ENCODE measurements around the gene TPM3.
A peak's percentile ranks its signal among the peaks of the same experiment; 100 is the strongest.
"Not testable (repeated sequence)": the region's sequence is repeated elsewhere in the genome, so short reads cannot be mapped to it uniquely, and the experiment has no call there.

TPM3 gene

DNA sequence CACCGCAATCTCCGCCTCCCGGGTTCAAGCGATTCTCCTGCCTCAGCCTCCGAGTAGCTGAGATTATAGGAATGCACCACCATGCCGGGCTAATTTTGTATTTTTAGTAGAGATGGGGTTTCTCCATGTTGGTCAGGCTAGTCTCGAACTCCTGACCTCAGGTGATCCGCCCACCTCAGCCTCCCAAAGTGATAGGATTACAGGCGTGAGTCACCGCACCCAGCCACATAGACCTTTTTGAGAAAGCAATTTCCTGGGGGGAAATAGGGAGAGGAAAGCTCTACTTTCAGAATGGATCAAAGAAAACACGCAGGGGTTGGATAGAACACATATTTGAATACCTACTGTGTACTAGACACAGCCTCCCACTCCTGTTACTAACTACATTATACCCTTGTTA is 13.9 kb upstream of the TPM3 start:
- not testable (repeated sequence) for DNase-seq

DNA sequence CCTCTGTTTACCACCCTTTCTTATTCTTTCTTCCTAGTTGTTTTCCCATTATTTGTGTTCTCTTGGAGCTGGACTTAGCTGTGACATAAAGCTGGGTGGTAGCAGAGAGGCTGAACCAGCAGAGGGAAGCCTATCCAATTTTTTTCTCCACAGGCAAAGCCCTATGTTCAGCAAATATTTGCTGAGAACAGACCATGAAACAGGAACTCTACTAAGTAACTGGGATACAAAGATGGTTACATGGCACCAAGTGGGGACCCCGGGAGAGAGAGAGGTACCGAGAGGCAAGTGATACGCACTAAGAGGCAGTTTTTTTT is 7.6 kb upstream of the TPM3 start:
- DNase-seq, result no peak

DNA sequence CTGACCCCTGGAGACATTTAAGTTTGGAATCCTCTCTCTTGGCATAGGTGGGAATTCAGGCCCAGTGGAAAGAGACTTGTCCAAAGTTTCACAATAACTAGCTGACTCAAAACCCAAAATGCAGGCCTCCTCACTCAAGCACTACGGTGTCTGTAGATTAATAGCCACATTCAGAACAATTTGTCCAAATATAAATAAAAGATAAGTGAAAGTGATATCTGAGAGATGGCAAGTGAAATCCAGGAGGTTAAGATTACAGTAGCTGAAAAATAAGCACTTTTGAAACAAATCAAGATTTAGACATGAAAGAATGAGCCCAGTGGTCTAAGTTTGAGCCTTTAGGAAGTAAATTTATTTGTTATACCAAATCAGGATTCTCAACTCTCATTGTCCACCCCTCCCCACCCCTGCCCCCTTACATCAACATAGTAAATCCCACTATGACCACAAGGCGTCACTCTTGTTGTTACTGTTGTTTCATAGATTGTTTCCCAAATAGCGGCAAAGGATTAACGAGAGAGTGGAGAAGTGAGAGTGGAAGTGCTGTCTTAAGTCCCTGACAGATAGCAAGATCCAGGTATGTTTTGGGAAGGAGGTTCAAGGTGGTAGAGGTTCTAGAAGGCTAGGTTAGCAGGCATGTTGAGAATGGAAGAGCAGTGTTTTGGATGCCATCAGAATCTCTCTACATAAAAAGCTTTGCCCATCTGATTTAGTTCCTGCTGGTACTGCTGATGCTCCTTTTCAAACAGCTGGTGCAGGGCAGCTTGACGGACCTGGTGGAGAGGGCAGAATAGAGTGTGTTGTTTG is 7.1 kb upstream of the TPM3 start:
- peak; percentile 38 for DNase-seq

DNA sequence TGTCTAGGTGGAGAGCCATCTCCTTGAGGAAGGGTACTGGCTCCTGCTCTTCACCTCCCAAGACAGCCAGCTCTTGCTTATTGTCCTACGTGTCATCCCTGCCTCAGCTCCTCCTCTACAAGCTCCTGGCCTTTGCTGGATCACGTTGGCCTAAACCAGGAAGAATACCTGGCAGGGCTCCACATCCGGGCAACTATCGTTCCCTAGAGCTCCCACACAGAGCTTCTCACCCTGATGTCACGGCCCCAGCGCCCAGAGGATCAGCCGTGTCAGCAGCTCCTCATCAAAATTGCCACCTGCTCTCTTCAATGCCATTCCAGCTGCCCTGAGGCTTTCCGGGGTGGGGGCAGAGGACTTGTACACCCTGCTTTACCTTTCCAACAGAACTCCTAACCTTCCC is 1.9 kb upstream of the TPM3 start:
- no peak for DNase-seq

DNA sequence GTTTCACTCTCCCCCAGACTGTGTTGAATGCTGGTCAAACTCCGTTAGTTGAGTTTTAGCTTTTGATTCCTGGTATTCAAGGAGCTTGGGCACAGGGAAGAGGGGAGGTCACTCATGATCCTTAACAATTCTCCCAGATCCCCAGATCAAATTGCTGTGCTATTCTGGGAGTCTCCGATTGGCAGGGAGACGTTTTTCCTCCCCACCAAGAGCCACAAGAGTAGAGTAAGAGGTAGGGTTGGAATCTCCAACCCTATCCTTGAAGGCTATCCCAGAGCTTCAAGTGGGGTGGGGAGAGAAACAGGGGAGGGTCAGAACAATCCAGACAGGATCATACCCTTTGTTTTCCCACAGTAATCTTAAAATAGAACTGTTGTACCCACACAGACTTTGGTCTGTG is 576 bp upstream of the TPM3 start:
- DNase-seq, result no peak

DNA sequence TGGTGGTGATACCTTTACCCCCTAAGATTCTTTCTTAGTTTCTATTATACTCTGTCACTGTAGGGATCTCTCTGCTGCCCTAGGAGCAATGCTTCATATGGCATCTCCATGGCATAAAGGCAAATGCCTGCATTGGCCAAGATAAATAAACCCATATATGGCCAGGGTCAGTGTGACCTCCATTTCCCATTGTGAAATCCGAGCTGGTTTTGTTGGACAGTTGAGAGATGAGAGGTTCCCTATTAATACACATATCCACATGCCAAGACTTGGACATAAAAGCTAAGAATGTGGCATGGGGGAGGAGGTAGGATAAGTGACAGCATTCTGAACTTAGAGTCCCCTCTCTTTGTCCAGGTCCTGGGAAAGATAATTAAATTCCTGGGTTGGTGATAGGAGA is 1.4 kb downstream of the TPM3 start:
- DNase-seq, result no peak

DNA sequence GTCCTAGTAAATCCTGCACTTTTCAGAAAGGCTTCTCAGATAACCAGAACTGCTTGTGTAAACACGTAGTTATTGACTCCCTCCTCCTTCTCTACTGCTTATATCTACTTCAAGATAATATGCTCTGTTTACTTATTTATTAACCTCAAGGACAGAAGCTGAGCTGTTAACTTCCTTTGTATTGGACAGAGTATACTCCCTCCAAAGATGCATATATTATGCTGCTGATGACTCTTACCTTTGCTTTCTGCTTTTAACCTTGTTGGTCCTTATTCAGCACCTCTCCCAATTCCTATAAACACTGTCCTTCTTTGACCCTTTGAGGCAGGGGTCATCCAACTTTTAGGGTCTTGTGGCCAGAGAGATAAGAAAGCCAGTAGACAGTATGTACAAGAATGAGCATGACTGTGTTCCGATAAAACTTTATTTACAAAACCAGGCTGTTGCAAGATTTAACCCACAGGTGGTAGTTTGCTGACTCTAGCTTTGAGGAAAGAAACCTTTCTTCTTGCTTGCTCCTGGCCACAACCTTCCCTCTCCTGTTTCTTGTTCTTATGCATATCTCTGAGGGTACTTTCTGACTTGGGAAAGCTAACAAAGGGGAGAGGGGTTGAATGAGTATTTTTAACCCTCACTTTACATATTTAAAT is 4.9 kb downstream of the TPM3 start:
- DNase-seq, result no peak

DNA sequence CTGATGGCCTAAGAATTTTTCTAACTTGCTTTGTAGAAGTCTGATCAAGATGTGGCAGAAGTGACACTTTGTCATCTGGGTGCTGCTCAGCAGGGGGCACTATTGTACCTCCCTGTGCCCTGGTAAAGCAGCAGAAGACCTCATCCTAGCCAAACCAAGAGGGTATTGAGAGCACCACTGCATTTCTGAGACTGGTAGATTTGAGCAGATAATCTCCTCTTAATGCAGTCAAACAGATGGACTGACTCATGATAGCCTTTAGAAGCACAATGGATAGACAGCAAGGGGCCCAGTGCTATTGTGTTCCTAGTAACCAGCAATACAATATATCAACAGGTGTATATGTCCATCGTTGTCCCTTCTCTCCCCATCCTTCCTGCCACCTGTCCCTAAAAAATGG is 5.7 kb downstream of the TPM3 start:
- no peak for DNase-seq

DNA sequence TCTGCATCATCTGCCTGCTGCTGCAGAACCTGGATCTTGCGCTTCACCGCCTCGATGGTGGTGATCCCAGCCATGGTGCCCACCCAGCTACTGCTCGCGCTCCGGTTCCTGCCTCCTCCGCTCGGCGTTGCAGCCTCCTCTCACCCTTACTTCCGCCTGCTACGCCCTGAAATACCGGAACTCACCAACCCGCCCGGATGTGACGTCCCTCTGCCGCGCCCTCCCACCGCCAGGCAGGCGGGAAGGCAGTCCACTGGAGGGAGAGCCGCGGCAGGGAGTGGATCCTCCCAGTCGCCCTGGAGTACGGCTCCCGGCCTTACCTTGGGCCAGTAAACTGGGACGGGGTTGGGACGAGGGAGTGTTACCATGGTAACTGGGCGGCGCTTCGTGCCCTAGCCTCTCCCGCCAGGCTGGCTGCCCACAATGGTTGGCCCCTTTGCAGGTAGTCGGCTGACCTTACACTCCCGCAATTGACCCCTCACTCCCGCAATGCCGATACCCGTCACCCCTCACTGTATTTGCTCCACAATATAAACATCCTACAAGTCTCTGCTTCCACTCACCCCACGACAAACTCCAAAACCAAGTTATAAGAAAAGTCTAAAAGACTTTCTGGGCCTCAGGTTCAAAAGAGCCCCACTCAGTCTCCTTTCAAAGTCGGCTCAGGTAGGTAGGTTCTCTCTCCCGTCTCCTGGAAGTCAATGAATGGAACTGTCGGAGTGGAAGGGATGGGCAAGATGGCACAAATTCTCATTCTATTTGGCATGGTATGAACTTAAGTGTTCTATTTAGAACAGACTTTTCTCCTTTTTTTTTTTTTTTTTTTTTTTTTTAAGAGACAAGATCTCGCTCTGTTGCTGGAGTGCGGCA is 8.6 kb downstream of the TPM3 start:
- peak; percentile 95 for DNase-seq

DNA sequence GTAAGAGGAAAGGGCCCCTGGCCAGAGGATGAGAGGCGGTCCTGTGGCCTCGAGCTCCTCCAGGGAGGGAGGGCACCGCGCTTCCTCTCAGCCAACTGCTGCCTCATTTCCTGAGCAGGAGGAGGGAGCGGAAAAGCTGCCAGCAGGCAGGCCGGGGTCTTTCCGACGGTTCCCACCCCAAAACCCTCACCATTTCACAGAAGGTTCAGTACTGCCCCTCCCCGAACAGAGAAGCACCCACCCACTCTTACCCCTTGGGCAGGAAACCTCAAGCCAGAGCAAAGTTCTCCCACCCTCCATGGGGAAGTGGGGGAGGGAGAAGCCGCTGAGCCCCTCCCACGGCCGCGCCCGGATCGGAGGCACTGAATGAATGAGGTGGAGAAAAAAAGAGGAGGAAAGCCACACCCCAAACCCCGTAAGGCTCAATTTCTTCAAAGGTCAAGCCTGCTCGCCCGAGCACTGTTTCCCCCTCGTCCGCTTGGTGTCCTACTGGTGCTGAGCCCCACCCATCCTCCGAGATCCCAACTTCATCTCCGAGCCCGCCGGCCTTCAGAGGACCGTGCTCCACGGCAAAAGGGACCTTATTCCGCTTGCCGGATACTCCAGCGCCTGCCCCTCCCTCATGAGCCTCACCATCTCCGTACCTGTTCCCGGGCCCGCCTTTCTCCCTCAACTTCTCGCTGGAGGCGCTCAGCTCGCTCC is 9.4 kb downstream of the TPM3 start:
- no peak for DNase-seq

DNA sequence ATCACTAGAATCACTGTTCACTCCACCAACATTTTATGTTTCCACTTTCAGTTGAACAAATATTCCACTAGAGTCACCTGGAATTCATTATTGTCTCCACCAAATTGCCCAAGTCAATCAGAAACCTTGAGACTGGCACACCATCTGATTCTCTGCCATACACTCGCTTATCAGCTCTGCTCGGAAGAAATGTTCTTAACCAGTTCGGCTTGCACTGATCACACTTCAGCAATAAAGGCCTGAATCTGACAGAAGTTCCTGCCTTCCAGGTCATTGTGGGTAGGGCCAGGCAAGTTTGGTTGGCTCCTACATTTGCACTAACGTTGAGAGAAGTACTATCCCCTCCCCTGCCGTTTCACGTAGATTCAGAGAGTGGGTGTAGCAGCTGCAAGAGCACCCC is 10.0 kb downstream of the TPM3 start:
- no peak for DNase-seq

DNA sequence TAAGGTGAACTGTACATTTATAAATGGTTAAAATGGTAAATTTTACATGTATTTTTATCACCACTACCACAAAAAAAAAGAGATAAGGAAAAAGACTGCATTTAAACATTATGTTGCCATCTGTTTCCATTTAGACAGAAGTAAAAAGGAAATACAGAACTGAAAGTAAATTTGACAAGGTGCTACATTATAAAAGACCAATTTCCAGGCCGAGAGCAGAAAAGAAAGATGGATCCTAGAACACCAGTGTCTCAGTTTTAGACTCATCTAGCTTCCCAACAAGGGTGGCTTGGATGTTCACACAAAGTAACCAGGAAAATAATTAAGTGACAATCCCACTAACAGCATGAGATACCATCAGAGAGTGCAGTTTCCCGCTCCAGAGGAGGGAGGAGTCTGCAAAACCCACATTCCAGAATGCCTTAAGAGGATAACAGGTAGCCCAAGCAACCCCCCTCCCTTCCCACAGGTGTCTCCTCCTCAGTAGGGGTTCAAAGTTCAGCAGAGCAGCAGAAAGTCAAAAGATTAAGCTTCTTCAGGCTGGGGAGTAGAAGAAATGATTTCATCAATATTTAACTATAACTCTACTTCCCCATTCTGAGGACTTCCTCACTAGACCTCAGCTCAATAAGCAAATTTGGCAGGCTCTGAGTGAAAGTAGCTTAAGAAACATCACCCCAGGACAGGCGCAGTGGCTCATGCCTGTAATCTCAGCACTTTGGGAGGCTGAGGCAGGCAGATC is 11.8 kb downstream of the TPM3 start:
- DNase-seq, result no peak

DNA sequence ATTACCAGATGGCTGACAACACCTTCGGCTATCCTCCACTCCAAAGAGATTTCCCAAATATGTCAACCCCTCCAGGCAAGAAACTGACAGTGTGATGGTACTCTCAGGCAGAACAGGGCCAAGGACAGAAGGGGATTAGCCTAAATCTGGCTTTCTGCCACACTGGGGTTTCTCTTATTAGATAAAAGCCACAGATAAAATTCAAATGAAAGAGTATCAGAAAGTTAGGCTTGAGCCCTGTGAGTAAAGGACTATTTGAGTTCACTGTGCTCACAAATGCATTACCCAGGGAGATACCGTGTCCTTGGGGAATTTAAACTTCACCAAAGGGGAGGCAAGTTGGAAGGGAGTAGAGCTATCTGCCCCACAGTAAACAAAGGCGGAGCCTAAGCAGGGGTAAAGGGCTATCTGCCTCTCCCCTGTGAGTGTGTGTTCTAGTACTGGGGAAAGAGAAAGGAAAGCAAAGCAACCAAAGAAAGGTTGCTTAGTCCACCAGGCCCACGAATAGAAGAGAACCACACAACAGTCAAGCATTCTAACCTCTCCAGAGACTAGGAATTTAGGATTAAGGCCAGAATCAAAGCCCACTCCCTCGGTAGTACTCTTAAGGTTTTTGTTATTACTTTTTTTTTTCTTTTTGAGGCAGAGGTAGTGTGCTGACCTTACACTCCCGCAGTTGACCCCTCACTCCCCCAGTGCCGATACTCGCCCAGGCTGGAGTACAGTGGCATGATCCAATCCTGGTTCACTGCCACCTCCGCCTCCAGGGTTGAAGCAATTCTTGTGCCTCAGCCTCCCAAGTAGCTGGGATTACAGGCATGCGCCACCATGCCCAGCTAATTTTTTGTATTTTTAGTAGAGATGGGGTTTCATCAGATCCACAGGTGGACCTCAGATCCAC is 12.7 kb downstream of the TPM3 start:
- peak; percentile 12 for DNase-seq

DNA sequence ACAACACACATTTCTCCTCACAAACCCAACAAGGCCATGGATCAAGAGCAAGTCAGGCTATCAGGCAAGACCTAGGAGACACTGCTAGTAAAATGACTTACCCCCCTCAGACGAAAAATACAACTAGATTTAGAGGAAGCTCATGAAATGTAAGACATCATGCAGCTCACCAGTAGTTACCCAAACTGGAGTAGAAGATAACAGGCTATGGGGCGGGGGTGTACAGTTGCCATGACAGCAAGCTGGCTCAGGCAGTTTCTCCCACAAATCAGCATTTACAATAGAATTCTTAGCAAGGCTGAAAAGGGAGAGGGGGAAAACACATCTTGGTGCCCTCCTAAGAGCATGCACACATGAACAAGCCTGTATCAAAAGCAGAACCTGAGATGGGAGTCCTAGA is 13.9 kb downstream of the TPM3 start:
- no peak for DNase-seq

DNA sequence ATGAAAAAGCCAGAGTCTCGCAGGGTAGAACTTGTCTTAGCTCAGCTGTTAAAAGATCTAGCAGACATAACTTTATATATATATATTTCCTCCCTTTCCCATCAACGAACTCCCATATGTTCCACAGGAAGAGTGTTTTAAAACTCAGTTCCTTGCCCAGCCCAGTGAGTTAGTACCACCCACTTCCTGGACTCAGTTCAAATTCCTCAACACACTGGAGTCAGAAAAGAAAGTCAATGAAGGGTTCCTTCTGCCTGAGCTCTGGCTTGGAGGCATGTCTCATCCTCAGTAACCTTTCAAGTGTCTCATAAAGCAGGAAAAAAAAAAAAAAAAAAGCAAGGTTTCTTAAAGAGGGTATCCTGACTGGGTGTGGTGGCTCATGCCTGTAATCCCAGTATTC is 15.6 kb downstream of the TPM3 start:
- no peak for DNase-seq

DNA sequence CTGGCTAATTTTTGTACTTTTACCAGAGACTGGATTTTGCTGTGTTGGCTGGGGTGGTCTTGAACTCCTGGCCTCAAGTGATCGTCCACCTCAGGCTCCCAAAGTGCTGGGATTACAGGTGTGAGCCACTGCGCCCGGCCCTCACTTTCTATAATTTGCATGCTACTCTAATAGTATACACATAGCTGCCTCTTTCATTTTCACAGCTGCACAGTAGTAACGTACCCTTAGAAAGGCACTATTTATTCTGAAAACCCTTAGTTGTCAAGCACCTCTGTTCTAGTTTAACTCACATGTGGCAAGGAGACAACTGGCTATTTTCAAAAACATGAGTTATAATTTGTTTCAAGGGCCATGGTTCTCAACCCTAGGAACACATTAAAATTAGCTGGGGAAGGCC is 17.2 kb downstream of the TPM3 start:
- no peak for DNase-seq

DNA sequence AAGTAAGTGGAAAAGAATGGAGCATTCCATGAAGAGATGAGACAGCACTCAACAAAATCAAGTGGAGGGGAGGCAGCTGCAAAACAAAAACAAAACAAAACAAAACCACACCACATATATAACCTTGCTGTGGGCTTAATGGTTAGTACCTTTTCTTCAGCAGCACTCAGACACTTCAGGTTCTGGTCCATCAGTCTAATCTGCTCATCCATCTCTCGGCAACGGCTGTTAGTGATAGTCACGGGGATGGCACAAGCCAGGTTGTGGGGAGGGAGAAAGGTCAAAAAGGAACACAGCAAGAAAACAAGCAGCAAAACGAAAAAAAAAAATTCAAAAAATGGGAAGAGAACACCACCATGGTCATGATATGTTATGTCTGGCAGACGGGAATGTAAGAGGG is 20.0 kb downstream of the TPM3 start:
- no peak for DNase-seq

DNA sequence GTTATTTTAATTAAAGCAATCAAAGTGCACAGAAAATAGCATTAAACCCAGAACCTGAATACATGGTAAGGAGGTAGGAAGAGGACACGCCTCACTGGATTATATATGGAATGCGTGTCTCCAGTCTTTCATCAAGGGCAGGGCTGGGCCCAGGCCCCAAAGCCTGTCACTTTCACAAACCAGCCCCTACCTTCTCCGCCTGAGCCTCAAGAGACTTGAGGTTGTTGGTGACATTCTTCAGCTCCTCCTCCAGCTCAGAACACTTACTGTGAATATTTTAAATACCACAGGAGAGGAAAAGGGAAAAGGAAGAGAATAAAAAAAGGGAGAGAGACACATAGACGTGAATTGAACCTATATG is 20.7 kb downstream of the TPM3 start:
- no peak for DNase-seq

DNA sequence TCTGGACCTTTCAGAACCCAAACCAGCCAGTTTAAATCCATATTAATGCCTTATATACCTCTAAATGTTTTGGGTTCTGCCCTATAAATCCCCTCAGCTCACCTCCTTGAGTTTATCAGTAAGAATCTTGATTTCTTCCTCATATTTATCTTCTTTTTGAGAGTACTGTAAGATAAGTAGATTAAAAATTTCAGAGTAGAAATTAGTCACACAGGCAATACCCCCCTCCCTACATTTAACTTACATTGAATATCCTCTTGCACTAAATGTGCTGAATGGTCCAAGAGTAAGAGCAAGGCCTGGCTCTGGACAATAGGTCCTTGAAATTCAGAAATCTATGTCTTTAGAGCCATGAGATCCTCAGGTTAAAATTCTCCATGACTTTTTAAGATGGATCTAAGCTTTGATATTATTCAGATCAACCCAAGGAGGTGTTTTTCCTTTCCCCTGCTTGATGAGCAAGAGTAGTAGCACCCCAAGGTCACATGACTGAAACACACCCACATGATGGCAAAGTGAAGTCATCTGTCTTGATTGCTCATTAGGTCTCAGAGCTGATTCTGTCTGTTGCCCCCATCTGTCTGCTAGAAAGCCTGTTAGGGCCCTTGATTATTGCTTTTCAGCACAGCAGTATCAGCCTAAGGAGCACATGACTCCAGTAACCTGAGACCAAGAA is 21.2 kb downstream of the TPM3 start:
- DNase-seq, result no peak

DNA sequence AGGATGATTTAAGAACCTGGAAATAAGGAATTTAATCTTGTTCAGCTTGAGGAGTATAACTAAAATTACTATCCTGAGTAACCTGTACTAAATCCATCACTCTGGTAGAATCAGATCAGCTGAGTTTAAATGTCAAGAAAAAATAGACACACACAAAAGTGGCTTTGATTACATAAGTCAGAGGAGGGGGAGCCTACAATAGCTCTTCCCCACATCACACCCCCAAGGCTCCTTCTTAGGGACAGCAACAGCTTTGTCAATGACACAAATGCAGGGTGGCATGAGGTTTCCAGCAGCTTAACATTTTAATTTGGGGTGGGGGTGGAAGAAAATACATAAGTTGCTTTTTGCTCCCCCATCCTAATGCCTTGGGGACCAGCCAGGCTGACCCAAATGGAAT is 24.4 kb downstream of the TPM3 start:
- no peak for DNase-seq

DNA sequence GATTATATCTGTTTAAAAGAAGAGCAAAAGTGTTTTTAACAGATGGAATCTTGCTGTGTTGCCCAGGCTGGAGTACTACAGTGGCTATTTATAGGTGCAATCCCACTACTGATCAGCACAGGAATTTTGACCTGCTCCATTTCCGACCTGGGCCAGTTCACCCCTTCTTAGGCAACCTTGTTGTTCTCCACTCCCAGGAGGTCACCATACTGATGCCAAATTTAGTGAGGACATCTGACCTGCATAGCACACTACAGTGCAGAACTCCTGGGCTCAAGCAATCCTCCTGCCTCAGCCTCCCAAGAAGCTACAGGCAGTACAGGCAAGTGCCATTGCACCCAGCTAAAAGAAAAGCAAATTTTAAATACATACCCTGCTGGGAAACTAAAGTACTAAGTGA is 25.7 kb downstream of the TPM3 start:
- DNase-seq, result no peak

Data from DMS 273 treated with DMSO at 0.1 percent for 48 hours (cell line).